ENCODE measurements around the gene SLC35B1. TPM values are rescaled to one million over a fixed set of nuclear protein-coding genes. Genes with fewer than 3 reads are reported as not detected.

The SLC35B1 gene
- total and polyA plus RNA-seq, 2 donors (not counting 1 experiment from before 2014, with no cell fraction given) = 32.3 to 47.2 TPM

GRCh38 chr17:49681106-49681979 lies 26.4 kb downstream of the SLC35B1 start:
- Histone ChIP-seq H3K4me2 (replicated peaks; ENCODE audit: low read depth, low read length, poor library complexity, severe bottlenecking) (no peak overlapping the region), H3K27ac (ENCODE audit: low read length in 2 of 2) (no peak overlapping the region), H3K9ac (ENCODE audit: low read length) (no peak overlapping the region), H3K27me3 (replicated peaks in 1 of 4; ENCODE audit: control extremely low read depth in 1 of 4, control insufficient read depth in 3 of 4, insufficient read depth in 4 of 4, low read length in 3 of 4) (no peaks in the 10 kb centered on the region), H2AFZ (ENCODE audit: insufficient read depth, low read depth, low read length, poor library complexity, severe bottlenecking) (no peak overlapping the region), H3K4me3 (ENCODE audit: control extremely low read depth in 1 of 5, extremely low read depth in 1 of 5, insufficient read depth in 1 of 5, low read depth in 2 of 5, low read length in 4 of 5) (no peak overlapping the region), H3K9me3 (ENCODE audit: control extremely low read depth in 1 of 3, control insufficient read depth in 2 of 3, insufficient read depth in 1 of 3, low read length in 2 of 3) (peaks cover 0 to 3% (median 0%) of the 10 kb centered on the region in 3 donors), H4K20me1 (ENCODE audit: control insufficient read depth, insufficient read depth, low read length, poor library complexity, severe bottlenecking) (no peaks in the 10 kb centered on the region), H3K79me2 (ENCODE audit: control insufficient read depth, insufficient read depth, low read length) (peaks cover 5% of the 10 kb centered on the region), H3K36me3 (replicated peaks in 1 of 2; ENCODE audit: control extremely low read depth in 1 of 2, control insufficient read depth in 1 of 2, extremely low read depth in 1 of 2, insufficient read depth in 2 of 2, low read length in 1 of 2) (no peaks in the 10 kb centered on the region), H3K4me1 (ENCODE audit: control insufficient read depth in 2 of 2, insufficient read depth in 2 of 2, low read length in 2 of 2) (peaks cover 12 to 16% of the 10 kb centered on the region in 2 donors)
- Mint-ChIP-seq H3K27ac (no peak overlapping the region), H3K9me3 (ENCODE audit: insufficient read depth) (no peaks in the 10 kb centered on the region), H3K4me1 (peaks cover 19% of the 10 kb centered on the region), H3K4me3 (no peak overlapping the region), H3K27me3 (no peaks in the 10 kb centered on the region)
- WGBS (ENCODE audit: insufficient coverage) = 85% methylated on average over 2 of the region's 9 CpGs
- ATAC-seq (ENCODE audit: low read depth) (no peak), DNase-seq (no peak)
- ChIA-PET POLR2A (no interaction called here), CTCF (interaction anchor here (0.6 to 1.8 kb wide), 10 partner anchors 13 to 248 kb away, joined by 3 to 8 read pairs (median 3); no protein-coding TSS in a partner anchor)
- TF ChIP-seq EZH2 (IDR thresholded peaks at IDR 0.05; ENCODE audit: borderline replicate concordance, insufficient read depth, low read depth, low read length, poor library complexity, severe bottlenecking) (no peak), CTCF (IDR thresholded peaks at IDR 0.05) (no peak)
- intact Hi-C loops (cut with micrococcal nuclease) = no loop called here

- H3K4me1 Mint-ChIP-seq = peaks cover 27% of the 10 kb centered on the region
- POLR2A ChIA-PET = no interaction called here
- no peak overlapping the region for H3K27ac ChIP-seq (ENCODE audit: low read length in 2 of 2)
- H3K79me2 ChIP-seq (ENCODE audit: control insufficient read depth, insufficient read depth, low read length) = peaks cover 11% of the 10 kb centered on the region
- WGBS (ENCODE audit: insufficient coverage) = 4% methylated on average over 2 of the region's 6 CpGs
- H3K9me3 Mint-ChIP-seq (ENCODE audit: insufficient read depth) = no peaks in the 10 kb centered on the region
- H3K4me1 ChIP-seq (ENCODE audit: control insufficient read depth in 2 of 2, insufficient read depth in 2 of 2, low read length in 2 of 2) = peaks cover 21 to 26% of the 10 kb centered on the region in 2 donors
- H3K27ac Mint-ChIP-seq = no peak overlapping the region
- no peaks in the 10 kb centered on the region for H3K27me3 Mint-ChIP-seq
- H3K4me3 ChIP-seq (ENCODE audit: control extremely low read depth in 1 of 5, extremely low read depth in 1 of 5, insufficient read depth in 1 of 5, low read depth in 2 of 5, low read length in 4 of 5) = no peak overlapping the region
- H3K9ac ChIP-seq (ENCODE audit: low read length) = no peak overlapping the region
- H3K4me3 Mint-ChIP-seq = no peak overlapping the region
- TF ChIP-seq CTCF (IDR thresholded peaks at IDR 0.05) (no peak), EZH2 (IDR thresholded peaks at IDR 0.05; ENCODE audit: borderline replicate concordance, insufficient read depth, low read depth, low read length, poor library complexity, severe bottlenecking) (no peak)
- no peaks in the 10 kb centered on the region for H3K27me3 ChIP-seq (replicated peaks in 1 of 4; ENCODE audit: control extremely low read depth in 1 of 4, control insufficient read depth in 3 of 4, insufficient read depth in 4 of 4, low read length in 3 of 4)
- ATAC-seq (ENCODE audit: low read depth) = no peak
- intact Hi-C loops (cut with micrococcal nuclease) = no loop called here
- peaks cover 0 to 3% (median 0%) of the 10 kb centered on the region in 3 donors for H3K9me3 ChIP-seq (ENCODE audit: control extremely low read depth in 1 of 3, control insufficient read depth in 2 of 3, insufficient read depth in 1 of 3, low read length in 2 of 3)
- H3K36me3 ChIP-seq (replicated peaks in 1 of 2; ENCODE audit: control extremely low read depth in 1 of 2, control insufficient read depth in 1 of 2, extremely low read depth in 1 of 2, insufficient read depth in 2 of 2, low read length in 1 of 2) = peaks cover 0 to 3% of the 10 kb centered on the region in 2 experiments
- H2AFZ ChIP-seq (ENCODE audit: insufficient read depth, low read depth, low read length, poor library complexity, severe bottlenecking) = no peak overlapping the region
- no peaks in the 10 kb centered on the region for H4K20me1 ChIP-seq (ENCODE audit: control insufficient read depth, insufficient read depth, low read length, poor library complexity, severe bottlenecking)
- CTCF ChIA-PET = interaction anchor here (1.2 to 1.8 kb wide), 3 partner anchors 14 to 110 kb away, joined by 5 to 8 read pairs (median 6); no protein-coding TSS in a partner anchor
- H3K4me2 ChIP-seq (replicated peaks; ENCODE audit: low read depth, low read length, poor library complexity, severe bottlenecking) = no peak overlapping the region
- no peak for DNase-seq
Observed at GRCh38 chr17:49680314-49680713, 27.4 kb downstream of the SLC35B1 start.

All from B cell (primary cell).